Activated B cell treated with CpG ODN at 0.5 μM for 24 hours (primary cell): Measurements from ENCODE around the gene TNPO1. TPM values are rescaled to one million over a fixed set of nuclear protein-coding genes. Genes with fewer than 3 reads are reported as not detected.

ENCODE experiments used
- ATAC-seq: fragments of 200-7000 bp; cut with Tn5 transposase; one replicate; pipeline ENCODE4 v1.10.0; 2021; ENCODE audit warnings: low read depth, mild to moderate bottlenecking, moderate library complexity
- CTCF ChIA-PET: fragments of 350-600 bp; sonication (Branson Sonifier 250); formaldehyde crosslinking; loops from one replicate; lab custom pipeline; 2021; ENCODE audit warnings: antibody characterized with exemption; lab: Charles Lee
- POLR2A ChIA-PET: fragments of 350-600 bp; sonication (Branson Sonifier 250); formaldehyde crosslinking; loops from one replicate; lab custom pipeline; 2021; ENCODE audit warnings: antibody characterized with exemption; lab: Charles Lee
- DNase-seq: peaks from one replicate; pipeline ENCODE4 v3.0.0; 2022
- H3K27ac Mint-ChIP-seq: one replicate; pipeline ENCODE4 v1.8.0; 2020; ENCODE audit warnings: mixed read lengths
- H3K27me3 Mint-ChIP-seq: one replicate; pipeline ENCODE4 v1.8.0; 2021; ENCODE audit warnings: mixed read lengths
- H3K36me3 Mint-ChIP-seq: one replicate; pipeline ENCODE4 v1.8.0; 2021; ENCODE audit warnings: low read depth, mixed read lengths
- H3K4me1 Mint-ChIP-seq: one replicate; pipeline ENCODE4 v1.8.0; 2021; ENCODE audit warnings: mixed read lengths
- H3K4me3 Mint-ChIP-seq: one replicate; pipeline ENCODE4 v1.8.0; 2020; ENCODE audit warnings: mild to moderate bottlenecking, mixed read lengths
- H3K9me3 Mint-ChIP-seq: one replicate; pipeline ENCODE4 v1.8.0; 2020; ENCODE audit warnings: mixed read lengths
- intact Hi-C: fragments of 100-400 bp; cut with micrococcal nuclease; formaldehyde crosslinking; loops from one replicate; pipeline ENCODE4 v1.15.1; 2024
- total RNA-seq: library from RNA; stranded (reverse); gene quantifications from 2 replicates; pipeline ENCODE4 v1.2.3, GENCODE V29; 2022
- TF ChIP-seq, protein P1 (sequence below): fragments of 200-600 bp; IDR thresholded peaks from one replicate; pipeline ENCODE4 v1.8.0; 2022; ENCODE audit warnings: antibody characterized with exemption, mild to moderate bottlenecking

Gene TNPO1
- total RNA-seq, 1 donor from 2014 or later, result 109 TPM

DNA sequence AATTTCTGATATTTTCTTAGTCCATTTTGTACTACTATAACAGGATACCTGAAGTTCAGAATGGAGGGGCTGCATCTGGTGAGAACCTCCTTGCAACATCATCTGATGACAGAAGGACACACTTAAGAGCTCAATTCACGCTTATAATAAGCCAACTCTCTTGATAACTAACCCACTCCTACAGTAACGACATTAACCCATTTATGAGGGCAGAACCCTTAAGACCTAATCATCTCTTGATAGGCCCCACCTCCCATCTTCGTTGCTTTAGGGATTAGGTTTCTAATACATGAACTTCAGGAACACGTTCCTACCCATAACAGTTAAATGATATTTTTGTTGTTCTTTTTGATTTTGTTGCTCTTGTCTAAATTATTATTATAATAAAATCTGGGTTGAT, 69.4 kb downstream of the TNPO1 start:
- POLR2A ChIA-PET, result interaction anchor here (0.7 kb wide), 1 partner anchor 1974 kb away, joined by 8 read pairs; no protein-coding TSS in a partner anchor
- Mint-ChIP-seq H3K9me3 (no peaks in the 10 kb centered on the region), H3K4me1 (peaks cover 3% of the 10 kb centered on the region), H3K27me3 (no peaks in the 10 kb centered on the region), H3K36me3 (peaks cover 89% of the 10 kb centered on the region), H3K4me3 (no peak overlapping the region), H3K27ac (no peak overlapping the region)
- no peak for DNase-seq
- intact Hi-C loops, result no loop called here
- TF ChIP-seq, protein P1, sequence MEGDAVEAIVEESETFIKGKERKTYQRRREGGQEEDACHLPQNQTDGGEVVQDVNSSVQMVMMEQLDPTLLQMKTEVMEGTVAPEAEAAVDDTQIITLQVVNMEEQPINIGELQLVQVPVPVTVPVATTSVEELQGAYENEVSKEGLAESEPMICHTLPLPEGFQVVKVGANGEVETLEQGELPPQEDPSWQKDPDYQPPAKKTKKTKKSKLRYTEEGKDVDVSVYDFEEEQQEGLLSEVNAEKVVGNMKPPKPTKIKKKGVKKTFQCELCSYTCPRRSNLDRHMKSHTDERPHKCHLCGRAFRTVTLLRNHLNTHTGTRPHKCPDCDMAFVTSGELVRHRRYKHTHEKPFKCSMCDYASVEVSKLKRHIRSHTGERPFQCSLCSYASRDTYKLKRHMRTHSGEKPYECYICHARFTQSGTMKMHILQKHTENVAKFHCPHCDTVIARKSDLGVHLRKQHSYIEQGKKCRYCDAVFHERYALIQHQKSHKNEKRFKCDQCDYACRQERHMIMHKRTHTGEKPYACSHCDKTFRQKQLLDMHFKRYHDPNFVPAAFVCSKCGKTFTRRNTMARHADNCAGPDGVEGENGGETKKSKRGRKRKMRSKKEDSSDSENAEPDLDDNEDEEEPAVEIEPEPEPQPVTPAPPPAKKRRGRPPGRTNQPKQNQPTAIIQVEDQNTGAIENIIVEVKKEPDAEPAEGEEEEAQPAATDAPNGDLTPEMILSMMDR, result no peak
- no peak for ATAC-seq
- CTCF ChIA-PET, result no interaction called here

DNA sequence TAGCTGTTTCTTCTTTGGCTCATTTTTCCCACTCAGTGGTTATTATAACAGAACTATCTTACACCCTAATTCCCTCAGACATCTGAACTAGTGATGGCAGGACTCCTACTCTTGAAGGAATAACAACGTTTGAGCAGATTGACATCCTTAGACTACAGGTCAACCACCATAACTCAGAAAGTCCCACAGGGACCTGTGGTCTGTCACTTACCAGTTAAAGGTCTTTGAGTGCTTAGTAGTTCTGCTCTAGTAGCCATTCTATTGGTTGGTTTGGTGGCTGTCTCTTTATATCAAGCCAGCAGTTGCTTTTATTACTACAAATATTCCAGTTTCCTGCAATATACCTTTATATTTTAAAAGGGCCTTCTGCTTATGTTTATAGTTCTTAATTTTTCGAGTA, 72.1 kb downstream of the TNPO1 start:
- no peak overlapping the region for H3K27ac Mint-ChIP-seq
- no peak overlapping the region for H3K4me3 Mint-ChIP-seq
- peaks cover 88% of the 10 kb centered on the region for H3K36me3 Mint-ChIP-seq
- peaks cover 3% of the 10 kb centered on the region for H3K4me1 Mint-ChIP-seq
- peak; percentile 61 for ATAC-seq
- POLR2A ChIA-PET, result interaction anchor here (1.1 kb wide), 1 partner anchor 40 kb away, joined by 3 read pairs; no protein-coding TSS in a partner anchor
- TF ChIP-seq, protein P1, result no peak
- CTCF ChIA-PET, result no interaction called here
- DNase-seq, result no peak
- H3K27me3 Mint-ChIP-seq, result no peaks in the 10 kb centered on the region
- no peaks in the 10 kb centered on the region for H3K9me3 Mint-ChIP-seq
- intact Hi-C loops, result no loop called here

DNA sequence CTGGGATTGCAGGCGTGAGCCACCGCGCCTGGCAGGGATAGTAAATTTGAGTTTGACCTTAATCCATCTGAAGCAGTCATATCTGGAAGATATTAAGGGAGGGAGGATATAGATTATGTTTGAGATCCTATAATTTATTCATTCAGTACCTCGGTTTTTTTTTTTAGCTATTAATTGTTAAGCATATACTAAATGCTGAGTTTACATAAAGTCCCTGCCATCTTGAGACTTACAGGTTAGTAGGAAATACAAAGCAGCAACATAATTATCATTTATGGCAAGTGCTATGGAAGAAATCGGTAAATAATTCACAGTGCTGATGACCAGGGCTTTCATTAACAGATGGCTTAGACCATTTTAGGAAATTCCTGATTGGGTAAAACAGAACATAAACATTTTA, 72.9 kb downstream of the TNPO1 start:
- no peak overlapping the region for H3K4me3 Mint-ChIP-seq
- H3K4me1 Mint-ChIP-seq, result peaks cover 3% of the 10 kb centered on the region
- ChIA-PET POLR2A (interaction anchor here (1.1 kb wide), 1 partner anchor 40 kb away, joined by 3 read pairs; no protein-coding TSS in a partner anchor), CTCF (no interaction called here)
- no peaks in the 10 kb centered on the region for H3K9me3 Mint-ChIP-seq
- DNase-seq (no peak), ATAC-seq (no peak)
- TF ChIP-seq, protein P1, result no peak
- intact Hi-C loops, result no loop called here
- no peak overlapping the region for H3K27ac Mint-ChIP-seq
- H3K36me3 Mint-ChIP-seq, result peaks cover 90% of the 10 kb centered on the region
- no peaks in the 10 kb centered on the region for H3K27me3 Mint-ChIP-seq

DNA sequence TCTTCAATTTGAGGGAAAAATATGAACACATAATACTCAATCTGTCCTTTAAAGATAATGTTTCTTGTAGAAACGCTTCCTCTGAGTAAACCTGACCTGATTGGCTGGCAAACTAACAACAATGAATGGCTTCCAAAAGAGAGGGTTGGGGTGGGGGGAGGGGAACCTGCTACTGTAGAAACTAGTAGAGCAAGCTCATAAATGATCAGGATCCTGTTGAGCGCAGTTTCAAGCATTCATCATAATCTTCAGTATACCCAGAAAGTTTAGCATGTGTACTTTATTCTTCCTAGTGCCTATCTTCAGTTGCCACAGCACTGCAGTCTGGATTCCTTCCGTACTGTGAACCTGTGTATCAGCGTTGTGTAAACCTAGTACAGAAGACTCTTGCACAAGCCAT, 76.4 kb downstream of the TNPO1 start:
- DNase-seq, result no peak
- POLR2A ChIA-PET, result no interaction called here
- Mint-ChIP-seq H3K27me3 (no peaks in the 10 kb centered on the region), H3K4me3 (no peak overlapping the region), H3K36me3 (peaks cover 84% of the 10 kb centered on the region), H3K9me3 (no peaks in the 10 kb centered on the region), H3K27ac (no peak overlapping the region), H3K4me1 (peaks cover 3% of the 10 kb centered on the region)
- ATAC-seq, result no peak
- CTCF ChIA-PET, result no interaction called here
- intact Hi-C loops, result no loop called here
- TF ChIP-seq, protein P1, result no peak

DNA sequence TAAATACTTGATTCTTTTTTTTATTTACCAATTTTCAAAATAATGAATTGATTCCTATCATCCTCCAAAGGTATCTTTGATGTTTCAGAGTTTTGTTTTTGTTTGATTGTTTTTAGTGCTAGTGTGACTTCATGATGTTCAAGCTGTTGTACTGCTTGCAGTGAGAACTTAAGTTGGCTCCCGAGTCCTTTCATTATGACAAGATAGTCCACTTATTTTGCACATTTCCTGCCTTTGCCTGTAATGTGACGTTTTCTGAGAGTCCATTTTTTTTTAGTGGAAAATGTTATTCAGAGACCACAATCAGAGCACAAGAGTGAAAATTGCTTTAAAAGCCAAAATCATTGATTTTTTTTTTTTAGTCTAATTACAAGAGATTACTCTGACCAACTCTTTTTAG, 79.3 kb downstream of the TNPO1 start:
- CTCF ChIA-PET, result no interaction called here
- H3K27me3 Mint-ChIP-seq, result no peaks in the 10 kb centered on the region
- H3K9me3 Mint-ChIP-seq, result no peaks in the 10 kb centered on the region
- no peak overlapping the region for H3K4me3 Mint-ChIP-seq
- TF ChIP-seq, protein P1, result no peak
- ATAC-seq (no peak), DNase-seq (no peak)
- intact Hi-C loops, result no loop called here
- peaks cover 72% of the 10 kb centered on the region for H3K36me3 Mint-ChIP-seq
- H3K4me1 Mint-ChIP-seq, result no peaks in the 10 kb centered on the region
- POLR2A ChIA-PET, result no interaction called here
- H3K27ac Mint-ChIP-seq, result no peak overlapping the region
